Measurements from ENCODE around the gene KIFC1.
A peak's percentile ranks its signal among the peaks of the same experiment; 100 is the strongest.

Gene KIFC1

DNA sequence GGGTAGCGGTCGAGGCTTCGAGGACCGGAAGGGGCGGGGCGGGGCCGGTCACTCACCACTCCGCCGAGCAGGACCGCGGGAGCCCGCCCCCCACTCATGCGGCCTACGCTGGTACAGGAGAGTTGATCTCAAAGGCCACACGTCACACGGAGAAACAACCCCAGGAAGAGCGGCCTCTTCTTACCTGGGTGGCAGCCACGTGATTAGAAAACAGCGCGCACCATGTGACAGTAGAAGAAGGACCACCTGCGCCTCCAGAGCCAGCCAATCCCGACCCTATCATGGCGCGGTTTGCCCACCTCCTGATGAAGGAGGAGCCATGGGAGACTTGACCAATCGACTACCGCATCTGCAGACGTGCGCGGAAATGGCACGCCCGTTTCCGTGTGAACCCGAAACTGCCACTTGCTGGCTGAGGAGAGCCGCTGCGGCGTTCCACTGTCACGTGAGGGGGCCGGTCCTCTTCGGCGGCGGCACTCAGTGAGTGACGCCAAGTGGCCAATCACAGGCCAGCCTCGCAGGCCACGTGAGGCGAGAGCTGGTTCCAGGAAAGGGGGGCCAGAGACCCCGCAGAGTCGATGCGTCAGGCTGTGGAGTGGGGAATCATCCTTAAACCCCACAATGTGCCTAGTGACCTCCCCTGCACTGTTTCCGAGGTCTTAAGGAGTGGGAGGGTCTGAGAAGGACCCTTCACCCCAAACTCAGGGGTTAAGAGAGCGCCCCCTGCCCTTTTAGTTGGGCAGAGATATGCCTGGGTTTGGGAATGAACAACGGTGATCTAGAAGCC is 26.5 kb downstream of the KIFC1 start, which contains the start of gene CUTA:
CUTA (minus strand) TSS at position 205 of the 787 bp plus-strand sequence; CDS start at position 98, 107 bp downstream.
- H3K9me3 ChIP-seq: no peaks in the 10 kb centered on the region
- no peaks in the 10 kb centered on the region for H3K27me3 ChIP-seq
- peaks cover 0 to 65% (median 49%) of the 10 kb centered on the region in 4 donors for H3K4me1 ChIP-seq
- peak; percentile 99 to 100 for DNase-seq
- peak within 1 kb of the TSS; percentile 88 to 95 for H3K27ac ChIP-seq
- intact Hi-C loops (cut with DNase I; ENCODE audit: low total_unique reads): loop anchor here (10.0 kb wide), 1 partner anchor 123 kb away; the partner anchor contains the start of gene RGL2
- peaks cover 17 to 36% (median 31%) of the 10 kb centered on the region in 3 donors for H3K36me3 ChIP-seq
- H3K4me3 ChIP-seq: peak within 1 kb of the TSS; percentile 79 to 83
- TF ChIP-seq, protein P1, sequence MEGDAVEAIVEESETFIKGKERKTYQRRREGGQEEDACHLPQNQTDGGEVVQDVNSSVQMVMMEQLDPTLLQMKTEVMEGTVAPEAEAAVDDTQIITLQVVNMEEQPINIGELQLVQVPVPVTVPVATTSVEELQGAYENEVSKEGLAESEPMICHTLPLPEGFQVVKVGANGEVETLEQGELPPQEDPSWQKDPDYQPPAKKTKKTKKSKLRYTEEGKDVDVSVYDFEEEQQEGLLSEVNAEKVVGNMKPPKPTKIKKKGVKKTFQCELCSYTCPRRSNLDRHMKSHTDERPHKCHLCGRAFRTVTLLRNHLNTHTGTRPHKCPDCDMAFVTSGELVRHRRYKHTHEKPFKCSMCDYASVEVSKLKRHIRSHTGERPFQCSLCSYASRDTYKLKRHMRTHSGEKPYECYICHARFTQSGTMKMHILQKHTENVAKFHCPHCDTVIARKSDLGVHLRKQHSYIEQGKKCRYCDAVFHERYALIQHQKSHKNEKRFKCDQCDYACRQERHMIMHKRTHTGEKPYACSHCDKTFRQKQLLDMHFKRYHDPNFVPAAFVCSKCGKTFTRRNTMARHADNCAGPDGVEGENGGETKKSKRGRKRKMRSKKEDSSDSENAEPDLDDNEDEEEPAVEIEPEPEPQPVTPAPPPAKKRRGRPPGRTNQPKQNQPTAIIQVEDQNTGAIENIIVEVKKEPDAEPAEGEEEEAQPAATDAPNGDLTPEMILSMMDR (IDR thresholded peaks at IDR 0.05): no peak

DNA sequence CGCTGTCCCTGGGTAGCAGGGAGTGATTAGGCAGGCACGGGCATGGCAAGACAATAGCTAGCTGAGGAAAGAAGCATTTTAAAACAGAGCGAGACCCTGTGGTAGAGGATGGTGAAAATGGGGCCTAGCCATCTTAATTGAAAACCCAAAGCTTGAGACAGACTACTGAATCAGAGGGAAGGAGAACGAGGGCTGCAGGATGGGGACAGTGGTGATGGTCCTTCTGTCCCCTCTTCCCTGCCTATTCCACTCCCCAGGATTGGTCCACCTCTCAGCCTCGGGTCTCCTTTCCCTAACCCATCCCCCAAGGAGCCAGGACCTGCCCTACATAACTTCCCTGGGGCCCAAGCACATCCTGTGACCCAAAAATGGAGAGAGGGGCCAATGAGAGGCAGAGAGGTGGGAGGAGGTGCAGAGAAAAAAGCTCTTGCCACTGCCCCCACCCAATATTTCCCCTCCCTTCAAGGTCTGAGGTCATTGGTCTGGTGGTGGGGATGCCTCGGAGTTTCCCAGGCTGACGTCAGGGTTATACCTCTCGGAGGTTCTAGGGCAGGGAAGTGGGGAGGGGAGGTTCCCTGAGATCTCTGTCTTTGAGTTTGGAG is 27.2 kb downstream of the KIFC1 start:
- intact Hi-C loops (cut with DNase I; ENCODE audit: low total_unique reads): loop anchor here (10.0 kb wide), 1 partner anchor 124 kb away; the partner anchor contains the start of gene RGL2
- H3K4me3 ChIP-seq: peak overlapping the region; percentile 40 to 83
- no peak for DNase-seq
- H3K9me3 ChIP-seq: no peaks in the 10 kb centered on the region
- TF ChIP-seq, protein P1 (IDR thresholded peaks at IDR 0.05): no peak
- H3K27me3 ChIP-seq: no peaks in the 10 kb centered on the region
- peak overlapping the region; percentile 88 to 95 for H3K27ac ChIP-seq
- peaks cover 14 to 29% (median 24%) of the 10 kb centered on the region in 3 donors for H3K36me3 ChIP-seq
- H3K4me1 ChIP-seq: peaks cover 0 to 62% (median 42%) of the 10 kb centered on the region in 4 donors

DNA sequence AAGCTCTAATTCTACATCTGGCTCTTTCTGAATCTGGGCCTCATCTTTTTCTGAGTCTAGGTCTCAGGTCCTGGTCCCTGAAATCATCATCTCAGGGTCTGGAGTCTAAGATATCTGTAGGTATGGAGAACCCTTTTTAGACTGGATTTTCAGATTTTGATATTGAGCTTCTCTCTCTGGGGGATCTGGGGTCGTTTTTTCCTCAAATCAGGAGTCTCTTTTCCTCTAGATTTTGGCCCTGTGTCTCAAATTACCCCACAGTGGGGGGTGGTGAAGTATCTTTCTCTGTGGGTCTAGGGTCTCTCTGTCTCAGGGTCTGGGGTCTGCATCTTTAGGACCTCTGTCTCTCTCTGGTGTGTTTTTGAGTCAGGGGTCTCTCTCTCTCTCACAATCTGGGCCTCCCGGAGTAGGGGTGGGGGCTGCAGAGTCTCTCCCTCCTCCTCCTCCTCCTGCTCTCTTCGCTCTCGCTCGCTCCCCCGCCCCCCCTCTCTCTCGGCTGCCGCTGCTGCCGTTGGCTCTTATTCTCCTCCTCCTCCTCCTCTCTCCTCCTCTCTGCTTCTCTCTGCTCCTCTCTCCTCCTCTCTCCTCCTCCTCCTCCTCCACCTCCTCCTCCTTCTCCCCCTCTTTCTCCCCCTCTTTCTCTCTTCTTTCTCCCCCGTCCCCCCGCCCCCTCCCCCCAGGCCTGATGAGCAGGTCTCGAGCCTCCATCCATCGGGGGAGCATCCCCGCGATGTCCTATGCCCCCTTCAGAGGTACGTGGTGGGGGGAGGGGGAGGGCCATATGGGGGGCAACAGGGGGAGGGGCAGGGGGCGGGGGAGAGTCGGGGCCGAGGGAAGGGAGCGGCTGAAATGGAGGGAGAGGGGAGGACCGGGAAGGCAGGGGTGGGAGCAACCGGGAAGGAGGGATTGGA is 28.2 kb downstream of the KIFC1 start, which contains the start of gene SYNGAP1:
SYNGAP1 (plus strand) TSS at position 486 of the 911 bp plus-strand sequence; CDS start at position 686, 200 bp downstream.
- intact Hi-C loops (cut with DNase I; ENCODE audit: low total_unique reads): loop anchor here (10.0 kb wide), 3 partner anchors 105 to 805 kb away; partner anchors contain the start of genes RGL2, TAPBP and ZBTB22
- peaks cover 0 to 65% (median 46%) of the 10 kb centered on the region in 4 donors for H3K4me1 ChIP-seq
- H3K36me3 ChIP-seq: peaks cover 12 to 19% (median 14%) of the 10 kb centered on the region in 3 donors
- DNase-seq: peak; percentile 77 to 90
- TF ChIP-seq, protein P1 (IDR thresholded peaks at IDR 0.05): no peak
- peak within 1 kb of the TSS; percentile 54 to 57 for H3K4me3 ChIP-seq
- H3K27me3 ChIP-seq: no peaks in the 10 kb centered on the region
- H3K9me3 ChIP-seq: no peaks in the 10 kb centered on the region
- H3K27ac ChIP-seq: peak within 1 kb of the TSS; percentile 88 to 95

DNA sequence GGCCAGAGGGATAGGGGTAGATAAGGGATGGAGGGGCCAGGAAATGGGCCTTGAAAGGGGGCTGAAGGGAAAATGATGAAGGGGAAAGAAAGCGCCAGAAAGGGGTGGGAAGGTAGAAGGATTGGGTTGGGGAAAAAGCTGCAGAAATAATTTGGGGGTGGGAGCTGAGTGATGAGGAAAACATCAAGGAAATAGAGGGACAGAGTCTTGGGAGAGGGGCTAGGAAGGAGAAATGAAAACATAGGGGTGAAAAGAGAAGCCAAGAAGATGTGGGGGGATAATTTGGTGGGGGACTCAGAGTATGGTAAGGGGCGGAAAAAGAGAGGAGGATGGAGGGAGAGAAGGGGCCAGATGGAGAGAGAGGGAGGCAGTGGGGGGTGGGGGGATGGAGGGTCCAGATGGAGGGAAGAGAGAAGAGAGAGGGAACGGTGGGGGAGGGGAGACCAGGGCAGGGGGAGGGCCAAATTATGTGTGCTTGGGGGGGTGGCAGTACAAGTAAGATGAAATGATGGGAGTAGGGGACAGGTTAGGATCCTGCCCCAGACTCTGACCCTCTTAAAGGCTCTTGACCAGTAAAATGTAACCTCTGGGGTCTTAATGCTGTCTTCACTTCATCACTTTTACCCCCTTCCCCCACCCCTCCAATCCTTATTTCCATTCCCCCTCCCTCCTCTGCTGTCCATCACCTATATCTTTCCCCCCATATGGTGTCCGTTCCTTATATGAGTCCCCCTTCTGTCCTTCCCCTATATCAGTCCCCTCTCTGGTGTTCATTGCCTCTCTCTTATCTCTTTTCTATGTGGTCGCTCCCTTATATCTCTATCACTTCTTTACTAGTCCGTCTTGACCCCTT is 29.1 kb downstream of the KIFC1 start:
- no peak for DNase-seq
- intact Hi-C loops (cut with DNase I; ENCODE audit: low total_unique reads): loop anchor here (10.0 kb wide), 2 partner anchors 106 to 804 kb away; partner anchors contain the start of genes TAPBP and ZBTB22
- H3K27me3 ChIP-seq: no peaks in the 10 kb centered on the region
- peaks cover 4 to 10% (median 5%) of the 10 kb centered on the region in 3 donors for H3K36me3 ChIP-seq
- no peaks in the 10 kb centered on the region for H3K9me3 ChIP-seq
- peak overlapping the region; percentile 88 to 95 for H3K27ac ChIP-seq
- TF ChIP-seq, protein P1 (IDR thresholded peaks at IDR 0.05): no peak
- H3K4me3 ChIP-seq: peak overlapping the region; percentile 54 to 57
- H3K4me1 ChIP-seq: peaks cover 0 to 62% (median 46%) of the 10 kb centered on the region in 4 donors
